GM18858 (cell line): ENCODE results near the gene COLQ.
"Not testable (repeated sequence)": the region's sequence is repeated elsewhere in the genome, so short reads cannot be mapped to it uniquely, and the experiment has no call there.

Experiments
- ATAC-seq: cut with Tn5 transposase; IDR thresholded peaks from one replicate; pipeline ENCODE4 v1.9.1; 2021; ENCODE audit not compliant: unreplicated experiment

The COLQ gene

DNA sequence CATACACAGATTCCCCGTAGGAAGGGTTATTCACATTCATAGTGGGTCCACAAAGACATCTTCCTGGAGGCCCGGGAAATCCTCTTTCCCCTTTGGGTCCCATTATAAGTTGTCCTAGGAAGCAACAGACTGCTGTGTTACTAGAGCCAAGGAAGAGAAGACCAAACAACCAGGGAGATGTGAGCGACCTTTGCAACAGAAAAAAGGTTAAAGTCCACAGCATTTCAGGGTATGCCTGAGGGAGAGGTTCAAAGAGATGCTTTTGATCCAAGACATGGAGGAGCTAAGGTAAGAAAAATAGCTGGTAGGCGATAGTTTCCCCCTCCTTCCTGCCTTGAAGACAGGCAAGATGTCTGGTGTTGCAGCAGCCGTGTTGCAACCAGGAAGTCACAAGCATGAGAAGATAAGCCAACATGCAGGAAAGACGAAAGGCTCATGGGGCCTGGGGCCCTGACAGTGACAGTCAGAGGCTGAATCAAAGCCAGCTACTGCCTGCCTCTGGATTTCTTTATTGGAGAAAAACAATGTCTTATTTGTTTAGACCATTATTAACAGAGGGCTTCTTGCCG, 63.2 kb downstream of the COLQ start:
- ATAC-seq = no peak

DNA sequence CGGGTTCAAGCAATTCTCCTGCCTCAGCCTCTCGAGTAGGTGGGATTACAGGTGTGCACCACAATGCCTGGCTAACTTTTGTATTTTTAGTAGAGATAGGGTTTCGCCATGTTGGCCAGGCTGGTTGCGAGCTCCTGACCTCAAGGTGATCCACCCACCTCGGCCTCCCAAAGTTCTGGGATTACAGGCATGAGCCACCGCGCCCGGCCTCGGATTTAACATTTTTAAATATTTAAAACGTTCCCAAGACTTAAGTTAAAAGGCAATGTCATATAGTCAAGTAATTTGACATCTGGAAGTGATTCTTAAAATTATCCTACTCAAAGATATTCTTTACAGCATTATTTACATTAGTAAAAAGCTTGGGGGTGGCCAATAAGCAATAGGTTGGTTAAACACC, 64.6 kb downstream of the COLQ start:
- not testable (repeated sequence) for ATAC-seq

DNA sequence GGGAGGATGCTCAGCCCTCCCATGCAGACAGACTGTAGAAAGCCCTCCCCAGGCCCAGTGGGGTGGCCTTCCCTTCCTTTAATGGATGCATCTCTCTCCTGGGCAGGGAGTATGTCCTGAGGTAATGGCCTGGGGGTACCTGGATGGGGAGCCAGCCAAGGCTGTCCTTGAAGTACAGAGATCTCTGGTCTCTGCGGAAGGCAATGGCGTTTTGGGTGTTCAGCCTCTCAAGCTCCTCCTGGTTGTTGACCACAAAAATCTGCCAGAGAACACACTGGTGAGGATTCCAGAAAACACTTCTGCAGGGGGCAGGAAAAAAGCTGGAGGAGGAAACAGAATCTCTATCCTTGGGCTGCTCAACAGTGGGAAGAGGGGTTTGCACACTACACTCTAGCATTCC, 65.2 kb downstream of the COLQ start:
- ATAC-seq = no peak

DNA sequence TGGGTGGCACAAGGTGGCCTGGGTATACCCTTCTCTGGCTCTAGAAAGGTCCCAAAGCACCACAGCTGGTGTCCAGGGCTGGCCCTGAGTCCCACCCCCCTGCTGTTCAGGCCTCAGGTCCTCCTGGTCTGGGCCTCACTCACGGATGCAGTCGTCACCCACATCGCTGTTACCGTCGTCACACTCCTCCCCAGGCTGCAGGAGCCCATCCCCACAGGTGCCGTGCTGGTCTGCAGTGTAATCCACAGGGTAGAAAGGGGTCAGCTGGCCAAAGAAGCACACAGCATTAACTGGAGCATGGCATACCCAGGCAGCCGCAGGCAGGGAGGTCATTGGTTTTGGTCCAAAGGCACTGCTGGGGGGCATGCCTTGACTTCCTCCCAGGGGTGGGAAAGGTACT, 65.8 kb downstream of the COLQ start:
- no peak for ATAC-seq

DNA sequence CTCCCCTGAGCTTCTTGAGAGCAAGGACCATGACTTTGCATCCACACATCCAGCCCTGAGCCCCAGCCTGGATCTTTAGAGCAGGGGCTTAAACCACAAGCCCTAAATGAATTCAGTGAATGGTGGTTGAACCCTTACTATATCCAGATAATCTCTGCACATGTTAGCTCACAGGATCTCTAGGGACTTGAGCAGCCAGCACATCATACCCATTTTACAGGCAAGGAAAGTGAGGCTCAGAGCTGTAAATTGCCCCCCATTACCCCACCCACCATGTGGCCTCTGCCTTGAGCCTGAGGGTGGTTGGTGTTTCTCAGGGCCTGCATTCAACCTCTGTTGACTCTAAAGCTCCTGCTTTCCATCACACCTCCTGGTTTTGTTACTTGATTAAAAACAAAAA, 66.5 kb downstream of the COLQ start:
- ATAC-seq = no peak

DNA sequence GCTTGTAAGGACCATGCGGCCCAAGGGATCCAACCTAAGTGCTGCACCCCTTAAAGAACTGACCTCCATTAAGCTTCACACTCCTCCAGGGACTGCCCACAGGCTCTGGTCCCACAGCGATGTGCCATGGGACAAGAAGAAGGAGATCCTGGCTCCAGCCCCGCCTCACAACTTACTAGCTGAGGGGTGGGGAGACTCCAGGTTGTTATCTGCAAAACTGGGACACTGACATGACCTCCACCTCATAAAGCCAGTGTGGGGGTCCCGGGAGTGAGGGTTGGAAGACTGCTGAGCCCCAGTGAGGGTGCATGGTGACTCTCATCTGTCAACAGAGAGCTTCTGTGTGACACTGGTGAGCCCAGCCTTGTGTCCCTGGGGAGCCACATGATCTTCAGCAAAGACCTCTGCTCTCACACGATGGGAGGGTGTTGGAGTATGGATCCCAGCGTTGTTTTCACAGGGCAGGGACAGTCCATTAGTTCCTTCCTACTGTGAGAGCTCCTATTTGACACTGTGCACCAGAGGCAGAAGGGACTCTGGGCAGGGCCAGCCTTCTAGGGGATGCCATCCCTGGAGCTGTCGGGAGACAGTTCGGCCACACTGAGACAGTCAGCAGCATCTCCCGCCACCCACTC, 67.4 kb downstream of the COLQ start:
- ATAC-seq = no peak

DNA sequence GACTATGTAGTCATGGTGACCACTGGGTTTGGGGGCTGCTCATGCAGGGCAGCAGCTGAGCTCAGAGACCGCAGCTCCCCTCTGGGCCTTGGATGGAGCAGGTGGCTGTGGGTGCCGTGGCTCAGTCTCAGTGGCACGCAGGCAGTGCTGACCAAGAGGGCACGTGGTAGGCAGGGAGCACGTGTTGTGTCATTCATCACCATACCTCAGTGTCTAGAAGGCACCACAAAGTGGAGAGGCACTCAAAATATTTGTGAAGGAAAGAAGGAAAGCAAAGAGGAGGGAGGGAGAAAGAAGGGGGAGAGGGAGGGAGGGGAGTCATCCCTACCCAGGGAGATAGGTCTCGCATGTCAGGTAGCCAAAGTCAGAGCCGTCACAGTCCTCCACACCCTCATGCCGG, 68.0 kb downstream of the COLQ start:
- ATAC-seq = no peak

DNA sequence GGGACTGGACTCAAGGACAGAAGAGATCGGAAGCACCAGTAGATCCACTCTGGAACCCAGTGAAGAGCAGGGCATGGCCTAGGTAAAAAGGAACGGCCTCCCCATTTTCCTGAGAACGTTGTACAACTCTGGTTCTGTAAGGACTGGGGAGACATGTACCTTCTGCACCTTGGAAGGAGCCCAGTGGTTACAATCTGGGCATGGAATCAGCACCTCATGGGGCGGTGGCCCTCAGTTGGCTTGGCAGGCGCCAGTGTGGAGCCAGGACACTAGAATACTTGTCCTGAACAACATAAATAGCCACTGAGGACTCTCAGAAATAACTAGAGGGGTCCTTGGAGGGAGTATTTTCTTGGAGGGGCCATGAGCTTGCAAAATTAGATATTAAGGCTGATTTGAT, 68.5 kb downstream of the COLQ start:
- no peak for ATAC-seq

DNA sequence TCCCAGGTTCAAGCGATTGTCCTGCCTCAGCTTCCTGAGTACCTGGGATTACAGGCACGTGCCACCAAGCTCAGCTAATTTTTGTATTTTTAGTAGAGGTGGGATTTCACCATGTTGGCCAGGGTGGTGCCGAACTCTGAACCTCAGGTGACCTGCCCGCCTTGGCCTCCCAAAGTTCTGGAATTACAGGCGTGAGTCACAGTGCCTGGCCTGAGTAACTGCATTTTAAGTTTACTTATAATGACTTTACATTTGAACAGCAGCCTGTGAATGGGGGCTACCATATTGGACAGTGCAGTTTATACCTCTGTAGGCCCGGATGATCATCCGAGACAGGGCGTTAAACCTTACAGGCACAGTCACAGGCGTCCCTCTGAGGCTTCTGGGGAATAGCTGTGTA, 69.3 kb downstream of the COLQ start:
- ATAC-seq = no peak

DNA sequence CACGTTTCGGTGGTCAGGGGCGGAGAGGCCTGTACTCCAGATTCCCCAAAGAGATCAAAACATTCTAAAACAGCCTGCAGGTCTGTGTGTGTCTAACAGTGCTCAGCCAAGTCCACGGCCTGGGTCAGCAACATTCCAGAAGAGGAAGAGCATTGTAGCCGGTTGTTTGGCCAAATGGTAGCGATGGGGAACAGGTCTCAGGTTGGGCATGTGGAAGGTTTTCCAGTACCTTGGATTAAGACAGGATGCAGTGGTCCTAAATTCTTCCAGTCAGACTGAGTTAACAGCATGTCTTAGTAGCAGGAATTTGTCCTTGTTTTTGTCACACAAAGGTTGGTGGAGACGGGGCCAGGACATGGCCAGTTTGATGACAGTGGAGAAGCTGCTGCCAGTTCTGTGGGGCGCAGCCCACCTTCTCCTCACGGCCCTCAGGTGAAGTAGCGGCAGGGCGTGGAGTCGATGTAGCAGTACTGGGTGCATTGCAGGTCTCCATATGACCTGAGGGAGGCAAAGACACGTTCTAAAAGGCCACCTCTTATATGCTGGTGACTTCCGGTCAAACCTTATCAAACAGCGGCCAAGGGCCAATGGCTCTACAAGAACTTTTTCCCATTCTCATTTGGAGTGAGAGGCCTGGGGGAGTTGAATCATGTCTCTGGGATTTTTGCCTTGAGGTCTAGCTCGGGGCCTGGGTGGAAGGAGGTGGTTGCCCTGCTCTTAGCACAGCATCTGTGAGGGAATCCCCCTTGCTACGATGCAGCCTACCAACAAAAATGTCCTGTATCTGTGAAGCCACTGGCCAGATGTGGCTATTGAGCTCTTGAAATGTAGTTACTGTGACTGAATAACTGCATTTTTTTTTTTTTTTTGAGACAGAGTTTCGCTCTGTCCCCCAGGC, 70.0 kb downstream of the COLQ start:
- no peak for ATAC-seq

DNA sequence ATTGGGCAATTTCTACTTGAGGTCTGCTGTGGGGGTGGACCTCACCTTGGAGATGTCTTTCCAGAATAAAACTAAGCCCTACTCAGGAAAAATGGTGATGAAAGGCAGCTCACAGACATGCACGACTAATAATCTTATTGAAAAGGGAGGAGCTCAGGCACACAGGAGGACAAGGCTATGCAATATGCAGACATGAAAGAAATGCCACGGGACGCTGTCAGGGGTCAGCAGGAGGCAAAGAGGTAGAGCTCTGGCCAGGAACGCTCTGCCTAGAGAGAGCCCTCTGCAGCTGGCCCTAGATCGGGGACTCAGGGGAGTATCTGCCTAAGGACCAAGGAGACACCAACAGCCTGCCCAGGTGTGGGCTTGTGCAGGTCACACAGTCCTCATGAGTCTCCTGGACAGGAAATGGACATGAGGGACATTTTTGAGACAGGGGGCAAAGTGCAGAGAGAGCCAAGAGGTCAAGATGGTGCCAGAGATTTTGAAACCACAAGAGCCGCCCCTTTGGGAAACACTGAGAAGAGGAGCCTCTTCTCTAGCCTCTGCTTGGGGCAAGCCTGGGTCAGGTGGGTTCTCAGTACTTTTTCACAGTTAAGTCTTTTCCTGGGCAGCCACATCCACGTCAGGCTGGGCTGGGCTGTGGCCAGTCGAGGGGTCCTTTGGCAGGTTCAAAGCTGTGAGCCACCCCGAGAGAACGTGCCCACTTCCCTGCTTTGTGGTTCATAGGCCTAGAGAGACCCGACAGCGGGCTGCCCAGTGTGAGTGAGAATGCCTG, 70.9 kb downstream of the COLQ start:
- no peak for ATAC-seq

DNA sequence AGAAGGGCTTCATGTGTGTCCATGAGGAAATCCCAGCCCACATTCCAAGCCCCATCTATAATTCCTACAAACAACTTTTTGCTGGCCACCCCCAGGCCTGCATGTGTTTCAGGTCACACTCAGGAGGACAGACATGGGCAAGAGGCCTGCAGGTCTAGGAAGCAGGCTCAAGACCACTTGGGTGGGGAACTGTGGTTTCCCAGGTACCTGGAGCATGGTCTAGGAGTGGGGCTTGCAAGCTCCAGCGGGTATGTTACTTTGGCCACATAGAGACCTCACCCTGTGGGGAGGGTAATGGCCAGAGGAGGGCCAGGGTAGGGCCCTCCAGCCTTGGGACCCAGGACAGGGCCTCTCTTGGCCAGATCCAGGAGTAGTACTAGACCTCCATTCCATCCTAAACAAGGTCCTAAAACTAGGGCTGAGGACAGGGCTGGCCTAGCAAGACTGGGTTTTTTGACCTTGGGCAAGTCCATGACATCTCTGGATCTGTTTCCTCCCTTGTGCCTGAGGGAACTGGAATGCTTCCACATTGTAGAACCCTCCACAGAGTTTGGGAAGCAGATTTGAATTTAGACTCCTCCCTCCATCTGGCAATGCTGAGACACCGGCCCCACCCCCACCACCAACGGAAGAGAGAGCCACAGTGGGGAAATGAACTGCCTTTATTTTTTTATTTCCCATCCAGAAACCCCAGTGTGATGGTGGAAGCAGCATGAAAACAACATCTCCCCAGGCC, 71.8 kb downstream of the COLQ start:
- no peak for ATAC-seq

DNA sequence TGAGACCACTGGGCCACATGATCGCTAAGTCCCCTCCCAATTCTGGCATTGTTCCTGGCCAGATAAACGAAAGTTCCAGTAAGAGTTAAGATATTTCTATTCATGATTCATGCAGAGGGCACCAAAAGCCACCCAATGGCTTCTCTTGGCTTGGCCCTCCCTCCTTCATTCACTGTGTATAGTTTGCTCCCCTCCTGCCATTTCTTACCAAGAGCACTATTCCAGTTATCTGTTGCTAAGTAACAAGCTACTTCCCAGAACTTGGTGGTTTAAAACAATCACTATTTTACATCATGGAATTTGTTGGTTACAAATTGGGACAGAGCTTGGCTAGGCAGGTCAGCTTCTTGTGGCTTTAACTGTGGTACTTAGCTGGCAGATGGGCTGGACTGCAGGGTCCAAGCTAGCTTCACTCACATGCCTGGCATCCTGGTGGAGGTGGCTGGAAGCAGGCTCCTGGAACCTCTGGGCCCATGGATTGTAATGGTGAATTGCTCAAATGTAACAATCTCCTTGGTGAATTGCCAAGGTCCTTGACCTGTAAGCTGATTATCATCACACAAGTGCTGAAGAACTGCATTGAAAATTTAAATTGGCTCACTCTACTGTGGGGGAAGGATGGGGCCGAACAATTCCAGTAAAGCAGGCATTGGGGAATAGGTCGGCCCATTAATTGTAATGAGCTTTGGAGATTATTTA, 77.5 kb downstream of the COLQ start:
- no peak for ATAC-seq

DNA sequence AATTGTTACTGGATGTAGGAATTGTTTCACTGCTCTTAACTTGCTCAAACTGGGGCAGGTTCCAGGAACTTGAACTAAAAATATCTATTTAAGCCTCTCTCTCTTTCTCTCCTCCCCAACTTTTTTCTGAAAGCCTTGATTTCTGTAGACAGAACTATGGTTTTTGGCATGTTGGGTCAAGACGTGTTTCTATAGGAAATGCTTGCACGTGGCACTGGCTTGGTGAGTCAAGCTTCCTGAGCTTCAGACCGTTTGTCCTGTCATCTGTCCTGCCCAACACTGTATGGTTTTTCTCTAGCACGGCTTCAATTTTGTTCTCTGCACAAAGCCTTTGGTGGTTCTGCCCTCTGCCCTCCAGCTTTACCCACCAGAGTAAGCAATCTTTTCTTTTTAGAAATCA, 80.6 kb downstream of the COLQ start:
- ATAC-seq = no peak

DNA sequence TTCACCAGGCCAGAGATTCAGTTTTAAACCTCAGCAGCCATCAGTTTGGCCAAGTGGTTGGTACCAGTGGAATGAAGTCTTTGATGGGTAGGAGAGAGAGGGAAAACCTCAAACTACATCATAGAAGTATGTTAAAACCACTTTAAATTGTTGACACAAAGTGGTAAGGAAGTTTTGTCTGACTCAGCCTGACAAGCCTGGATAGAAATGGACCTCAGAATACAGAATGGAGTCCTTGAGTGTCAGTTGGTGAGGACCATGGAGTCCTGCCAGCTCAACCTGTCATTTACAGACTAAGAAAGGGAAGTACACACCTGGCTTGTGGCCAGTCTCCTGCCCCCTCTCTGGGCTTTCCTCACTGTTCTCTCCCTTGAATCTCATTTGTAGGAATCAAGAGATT, 82.0 kb downstream of the COLQ start:
- no peak for ATAC-seq

DNA sequence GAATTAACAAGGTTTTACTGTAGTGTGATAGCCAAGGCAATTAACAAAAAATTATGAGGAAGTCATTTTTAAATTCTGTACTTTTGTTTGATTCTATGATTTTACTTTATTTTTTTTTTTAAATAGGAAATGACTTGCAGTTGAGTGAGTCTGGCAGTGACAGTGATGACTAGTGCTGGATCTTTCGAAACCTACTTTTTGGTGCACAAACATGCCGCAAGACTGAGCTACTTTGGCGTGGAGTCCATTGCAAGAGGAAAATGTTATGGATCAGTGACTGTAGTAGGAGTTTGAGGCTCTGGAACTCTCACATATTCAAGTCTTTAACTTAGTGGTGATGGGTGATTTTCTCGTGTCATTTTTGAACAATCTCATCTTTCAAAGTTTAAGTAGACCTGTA, 82.5 kb downstream of the COLQ start:
- ATAC-seq = no peak

DNA sequence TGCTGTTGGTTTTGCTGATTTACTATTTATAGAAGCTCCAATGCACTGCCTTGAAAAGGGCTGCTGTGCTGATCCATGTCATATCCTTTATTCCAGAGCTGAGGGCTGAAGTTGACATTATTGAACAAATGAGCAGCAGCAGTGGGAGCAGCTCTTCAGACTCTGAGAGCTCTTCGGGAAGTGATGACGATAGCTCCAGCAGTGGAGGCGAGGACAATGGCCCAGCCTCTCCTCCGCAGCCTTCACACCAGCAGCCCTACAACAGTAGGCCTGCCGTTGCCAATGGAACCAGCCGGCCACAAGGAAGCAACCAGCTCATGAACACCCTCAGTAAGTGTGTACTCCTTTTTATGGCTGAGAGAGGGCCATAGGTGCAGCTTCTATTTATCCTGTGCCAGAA, 85.3 kb downstream of the COLQ start:
- ATAC-seq = no peak

DNA sequence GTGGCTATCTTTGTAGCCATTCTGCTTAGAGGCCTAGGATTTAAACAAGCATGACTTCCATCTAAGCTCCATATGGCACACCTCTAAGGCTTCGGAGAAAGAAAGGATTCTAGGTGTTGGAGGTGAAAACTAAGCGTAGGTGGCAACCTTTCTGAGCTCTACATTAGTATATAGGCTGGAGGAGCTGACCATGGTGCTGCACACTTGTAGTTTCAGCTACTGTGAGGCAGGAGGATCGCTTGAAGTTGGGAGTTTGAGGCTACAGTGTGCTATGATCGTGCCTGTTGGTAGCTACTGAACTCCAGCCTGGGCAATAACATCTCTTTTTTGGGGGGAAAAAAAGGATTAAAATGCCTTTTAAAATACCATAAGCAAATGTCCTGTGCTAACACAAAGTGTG, 86.8 kb downstream of the COLQ start:
- ATAC-seq = no peak

DNA sequence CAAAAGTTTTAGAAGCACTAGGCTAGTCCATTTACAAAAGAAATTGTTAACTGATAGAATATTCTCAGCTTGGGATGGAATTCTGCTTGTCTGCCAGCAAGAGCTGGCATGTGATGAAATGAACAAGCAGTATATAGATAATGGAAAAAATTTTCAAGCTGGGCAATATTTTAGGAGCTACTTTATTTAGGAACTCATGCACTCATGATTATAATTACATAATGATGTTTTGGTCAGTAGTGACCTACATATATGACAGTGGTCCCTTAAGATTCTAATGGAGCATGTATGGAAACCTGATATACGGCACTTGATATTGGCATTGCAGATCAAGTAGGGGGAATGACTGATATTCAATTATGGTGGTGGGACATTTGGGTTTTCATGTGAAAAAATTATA, 88.0 kb downstream of the COLQ start:
- ATAC-seq = no peak

DNA sequence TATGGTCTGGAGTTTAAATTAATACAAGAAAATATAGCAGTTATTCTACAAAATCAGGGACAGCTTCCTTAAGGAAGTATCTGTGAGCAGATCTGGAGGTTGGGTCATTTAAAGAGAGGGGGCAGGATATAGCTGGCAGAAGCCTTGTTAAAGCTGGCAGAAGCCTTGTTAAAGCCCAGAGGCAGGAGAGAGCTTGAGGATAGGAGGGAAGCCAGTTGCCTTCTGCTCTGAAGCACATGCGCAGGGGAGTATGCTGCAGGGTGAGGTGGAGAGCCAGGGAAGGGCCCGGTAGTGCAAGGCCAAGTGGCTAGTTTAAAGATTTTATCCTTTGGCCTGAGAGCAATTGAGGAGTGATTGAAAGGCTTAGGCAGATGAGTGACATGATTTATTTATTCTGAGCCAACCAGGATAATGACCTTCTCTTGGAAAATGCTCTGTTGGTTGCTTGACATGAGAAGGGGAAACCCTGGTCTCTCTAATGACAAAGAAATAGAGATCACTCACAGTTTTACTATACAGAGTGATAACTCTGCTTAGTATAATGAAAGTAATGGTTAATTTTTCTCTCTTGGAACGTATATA, 90.2 kb downstream of the COLQ start:
- no peak for ATAC-seq
